Testis (tissue), 3 donors: ENCODE results near the gene OR4L1. TPM values are rescaled to one million over a fixed set of nuclear protein-coding genes. Genes with fewer than 3 reads are reported as not detected.

Experiments
- DNase-seq: peaks from one replicate; pipeline ENCODE4 v3.0.0-alpha.2; 2019
- H3K27ac ChIP-seq, 2 donors: fragments of 200-600 bp; sonication (generic); one replicate each; pipeline ENCODE4 v1.5.1; 2019
- H3K27me3 ChIP-seq: fragments of 200-600 bp; sonication (generic); one replicate; pipeline ENCODE4 v1.5.1; 2019
- H3K36me3 ChIP-seq: fragments of 200-600 bp; sonication (generic); one replicate; pipeline ENCODE4 v1.5.1; 2017; ENCODE audit warnings: low read depth; ENCODE audit errors: missing control alignments
- H3K4me1 ChIP-seq: fragments of 200-600 bp; sonication (generic); one replicate; pipeline ENCODE4 v1.5.1; 2019
- H3K4me3 ChIP-seq, 2 donors: fragments of 200-600 bp; sonication (generic); one replicate each; pipeline ENCODE4 v1.5.1; 2017 to 2019
- H3K9me3 ChIP-seq: fragments of 200-600 bp; sonication (generic); one replicate; pipeline ENCODE4 v1.5.1; 2017
- CTCF ChIP-seq, 3 experiments: fragments of 450-650 bp in 2 of 3; fragments of 200-600 bp in 1 of 3; sonication (generic) in 1 of 3; IDR thresholded peaks; one replicate each; pipeline ENCODE4 v1.5.1; 2016 to 2019; ENCODE audit warnings: antibody characterized with exemption in 3 of 3, mild to moderate bottlenecking in 2 of 3, moderate library complexity in 1 of 3
- POLR2A ChIP-seq: fragments of 450-650 bp; IDR thresholded peaks from one replicate; pipeline ENCODE4 v1.6.1; 2017; ENCODE audit warnings: antibody characterized with exemption, mild to moderate bottlenecking, moderate library complexity
- WGBS, 2 donors: methylation state at CpG; one replicate each; pipeline ENCODE4 v1.1.5; 2018; 5-methylcytosine and 5-hydroxymethylcytosine counted together
- intact Hi-C: fragments of 100-400 bp; cut with DNase I; formaldehyde crosslinking; loops from one replicate; pipeline ENCODE4 v1.15.1; 2023; ENCODE audit warnings: low total_unique reads
- polyA plus RNA-seq: library from polyadenylated mRNA; stranded (reverse); fragments of 350-450 nt; fragmentation: Illumina TruSeq; extraction: RNeasy Lipid Tissue Mini Kit (QIAGEN cat#74804); gene quantifications from one replicate; pipeline ENCODE4 v1.2.3, GENCODE V29; 2014; ENCODE audit warnings: low read depth, low replicate concordance; ENCODE audit not compliant: insufficient read depth
- small RNA-seq, 2 donors: library from RNA; depleted of rRNA; stranded (forward); fragments of <200 nt; gene quantifications; one replicate each; pipeline ENCODE3, GENCODE V24; 2016
- total RNA-seq, 2 donors: library from RNA; depleted of rRNA; stranded (reverse); fragments of >200 nt; gene quantifications; one replicate each; pipeline ENCODE4 v1.2.3, GENCODE V29; 2016

Gene OR4L1
- total and polyA plus RNA-seq, 3 donors from 2014 or later: not detected

- Histone ChIP-seq H3K36me3 (no peaks in the 10 kb centered on the region), H3K9me3 (no peaks in the 10 kb centered on the region), H3K4me3 (no peak within 1 kb of the TSS), H3K27ac (no peak within 1 kb of the TSS), H3K4me1 (no peaks in the 10 kb centered on the region), H3K27me3 (no peaks in the 10 kb centered on the region)
- 65 to 81% methylated on average over 3 of the region's 3 CpGs for WGBS, 2 donors
- no peak for TF ChIP-seq CTCF (IDR thresholded peaks at IDR 0.05)
- TF ChIP-seq POLR2A: no peak
- intact Hi-C loops: no loop called here
- DNase-seq: no peak
Observed at GRCh38 chr14:20110438-20110837, 50.6 kb downstream of the OR4L1 start, which contains the start of gene OR4K17. Gene OR4K17 (plus strand): TSS chr14:20110739. CDS start chr14:20117500, 6,761 bp downstream.

Small RNAs within 50 kb of the gene (small RNA-seq; reads per million reads assigned to genes)
- 0 reads per million in 2 donors for gene RNA5SP380

Other genes with a start within 250 kb of the OR4L1 start
- under 1 TPM in 1 of 2 donors, not detected in 1; 0.12 TPM for gene OR4K2, start 184.9 kb upstream of the OR4L1 start, total RNA-seq
- gene OR4K2, start 184.9 kb upstream of the OR4L1 start, polyA plus RNA-seq: not detected
- gene OR4K5, start 139.4 kb upstream of the OR4L1 start, total RNA-seq: not detected
- not detected for gene OR4K5, start 139.4 kb upstream of the OR4L1 start, polyA plus RNA-seq
- not detected for gene OR4K1, start 129.1 kb upstream of the OR4L1 start, total RNA-seq
- gene OR4K1, start 129.1 kb upstream of the OR4L1 start, polyA plus RNA-seq: not detected
- gene OR4K15, start 84.5 kb upstream of the OR4L1 start, total RNA-seq: under 1 TPM in 1 of 2 donors, not detected in 1; 0.25 TPM
- gene OR4K15, start 84.5 kb upstream of the OR4L1 start, polyA plus RNA-seq: not detected
- not detected for gene OR4Q2, start 57.9 kb upstream of the OR4L1 start, total RNA-seq
- gene OR4Q2, start 57.9 kb upstream of the OR4L1 start, polyA plus RNA-seq: not detected
- gene OR4K14, start 40.7 kb upstream of the OR4L1 start, total RNA-seq: under 1 TPM; 0.31 to 0.87 TPM
- gene OR4K14, start 40.7 kb upstream of the OR4L1 start, polyA plus RNA-seq: not detected
- under 1 TPM; 0.06 to 0.24 TPM for gene OR4K13, start 24.0 kb upstream of the OR4L1 start, total RNA-seq
- gene OR4K13, start 24.0 kb upstream of the OR4L1 start, polyA plus RNA-seq: not detected
- under 1 TPM; 0.06 to 0.08 TPM for gene OR4K17, start 50.7 kb downstream of the OR4L1 start, total RNA-seq
- not detected for gene OR4K17, start 50.7 kb downstream of the OR4L1 start, polyA plus RNA-seq
- gene OR4N5, start 78.8 kb downstream of the OR4L1 start, total RNA-seq: not detected
- not detected for gene OR4N5, start 78.8 kb downstream of the OR4L1 start, polyA plus RNA-seq
- not detected for gene OR11G2, start 130.9 kb downstream of the OR4L1 start, total RNA-seq
- not detected for gene OR11G2, start 130.9 kb downstream of the OR4L1 start, polyA plus RNA-seq
- gene OR11H6, start 163.7 kb downstream of the OR4L1 start, total RNA-seq: not detected
- gene OR11H6, start 163.7 kb downstream of the OR4L1 start, polyA plus RNA-seq: not detected
- gene OR11H7, start 168.9 kb downstream of the OR4L1 start, total RNA-seq: not detected
- gene OR11H7, start 168.9 kb downstream of the OR4L1 start, polyA plus RNA-seq: not detected
- gene OR11H4, start 179.2 kb downstream of the OR4L1 start, total RNA-seq: under 1 TPM in 1 of 2 donors, not detected in 1; 0.19 TPM
- not detected for gene OR11H4, start 179.2 kb downstream of the OR4L1 start, polyA plus RNA-seq
- gene TTC5, start 245.9 kb downstream of the OR4L1 start, total RNA-seq: 10 to 100 TPM; 20.4 to 23.6 TPM
- gene TTC5, start 245.9 kb downstream of the OR4L1 start, polyA plus RNA-seq: 36.6 TPM